8988T (cell line): ENCODE results near the gene TAS2R14.

Experiments
- DNase-seq: peaks from one replicate; pipeline ENCODE4 v3.0.0; 2011

Gene TAS2R14

GRCh38 chr12:10939163-10939562 is at the start of gene TAS2R14:
Gene TAS2R14, minus strand, starts transcription at chr12:10939263. Its CDS starts 56 bp downstream, at chr12:10939207.
- no peak for DNase-seq

- DNase-seq = no peak
These were observed 47.7 kb upstream of the TAS2R14 start, which contains the start of gene TAS2R50 for GRCh38 chr12:10986812-10987211. Gene TAS2R50, minus strand, starts transcription at chr12:10986912. Its CDS starts 52 bp downstream, at chr12:10986860.

GRCh38 chr12:10982244-10982643 is 43.2 kb upstream of the TAS2R14 start:
- DNase-seq = no peak

GRCh38 chr12:10974965-10975364 is 35.9 kb upstream of the TAS2R14 start:
- no peak for DNase-seq

- DNase-seq = no peak
These were observed 29.8 kb upstream of the TAS2R14 start for GRCh38 chr12:10968765-10969456.

GRCh38 chr12:10967409-10967808 is 28.3 kb upstream of the TAS2R14 start:
- DNase-seq = no peak

GRCh38 chr12:10966314-10966713 is 27.3 kb upstream of the TAS2R14 start:
- no peak for DNase-seq

GRCh38 chr12:10965476-10965875 is 26.4 kb upstream of the TAS2R14 start:
- no peak for DNase-seq

- no peak for DNase-seq
These were observed 21.1 kb upstream of the TAS2R14 start for GRCh38 chr12:10960211-10960610.

GRCh38 chr12:10959804-10960203 is 20.7 kb upstream of the TAS2R14 start:
- no peak for DNase-seq

- DNase-seq = no peak
These were observed 18.7 kb upstream of the TAS2R14 start for GRCh38 chr12:10957741-10958140.

GRCh38 chr12:10956085-10956484 is 17.0 kb upstream of the TAS2R14 start:
- DNase-seq = no peak

GRCh38 chr12:10952645-10953044 is 13.6 kb upstream of the TAS2R14 start:
- no peak for DNase-seq

- DNase-seq = no peak
These were observed 4.1 kb upstream of the TAS2R14 start for GRCh38 chr12:10943167-10943566.

- DNase-seq = no peak
These were observed 3.0 kb upstream of the TAS2R14 start for GRCh38 chr12:10941916-10942607.

- DNase-seq = no peak
These were observed 2.3 kb upstream of the TAS2R14 start for GRCh38 chr12:10941369-10941768.

GRCh38 chr12:10940389-10940788 is 1.3 kb upstream of the TAS2R14 start:
- no peak for DNase-seq

GRCh38 chr12:10936506-10936905 is 2.6 kb downstream of the TAS2R14 start:
- DNase-seq = no peak

GRCh38 chr12:10928746-10929286 is 10.2 kb downstream of the TAS2R14 start, which contains the start of gene PRH2:
Gene PRH2, plus strand, starts transcription at chr12:10929236. Its CDS starts 38 bp downstream, at chr12:10929274.
- DNase-seq = no peak

GRCh38 chr12:10926269-10926668 is 12.8 kb downstream of the TAS2R14 start:
- DNase-seq = no peak

- no peak for DNase-seq
These were observed 19.3 kb downstream of the TAS2R14 start for GRCh38 chr12:10919809-10920208.

GRCh38 chr12:10910380-10910779 is 28.7 kb downstream of the TAS2R14 start:
- no peak for DNase-seq

GRCh38 chr12:10909462-10909861 is 29.6 kb downstream of the TAS2R14 start, which contains the start of gene TAS2R13:
Gene TAS2R13, minus strand, starts transcription at chr12:10909562. Its CDS starts 264 bp downstream, at chr12:10909298.
- DNase-seq = no peak

- no peak for DNase-seq
These were observed 34.4 kb downstream of the TAS2R14 start for GRCh38 chr12:10904686-10905085.
